Left cardiac atrium (tissue), 4 donors: ENCODE data around the gene ECPAS. TPM values are rescaled to one million over a fixed set of nuclear protein-coding genes. Genes with fewer than 3 reads are reported as not detected.
A peak's percentile ranks its signal among the peaks of the same experiment; 100 is the strongest.
"Not testable (repeated sequence)": the region's sequence is repeated elsewhere in the genome, so short reads cannot be mapped to it uniquely, and the experiment has no call there.

ENCODE experiments used
- ATAC-seq, 2 donors: fragments of 200-7000 bp; cut with Tn5 transposase; one replicate each; pipeline ENCODE4 v1.9.1; 2020; ENCODE audit warnings: mild to moderate bottlenecking in 2 of 2, moderate library complexity in 2 of 2
- DNase-seq: peaks from one replicate; pipeline ENCODE4 v3.0.0-alpha.2; 2020
- intact Hi-C, 2 donors: fragments of 100-400 bp; cut with DNase I; formaldehyde crosslinking; loops; one replicate each; pipeline versions ENCODE4 v1.14.1 to v1.15.1; 2022 to 2023
- long read RNA-seq: library from polyadenylated mRNA; unstranded; transcript quantifications from one replicate; pipeline ENCODE4 v2.0.0, GENCODE V29; 2021
- total RNA-seq, 2 donors: library from RNA; stranded (reverse); fragmentation: NEBNext Ultra II Directional; extraction: Animal tissue kit (Norgen Biotek cat#: 25700); gene quantifications; one replicate each; pipeline ENCODE4 v1.2.1, GENCODE V29; 2021
- donor health status: DM: no; HTN: yes; CAD: no.
- donor health status: DM: no; HTN: yes; CAD: no; lungs with severe emphysema.
- donor health status: DM: yes; HTN: yes; CAD: no.
- donor health status: Dilated cardiomyopathy.

The ECPAS gene, protein sequence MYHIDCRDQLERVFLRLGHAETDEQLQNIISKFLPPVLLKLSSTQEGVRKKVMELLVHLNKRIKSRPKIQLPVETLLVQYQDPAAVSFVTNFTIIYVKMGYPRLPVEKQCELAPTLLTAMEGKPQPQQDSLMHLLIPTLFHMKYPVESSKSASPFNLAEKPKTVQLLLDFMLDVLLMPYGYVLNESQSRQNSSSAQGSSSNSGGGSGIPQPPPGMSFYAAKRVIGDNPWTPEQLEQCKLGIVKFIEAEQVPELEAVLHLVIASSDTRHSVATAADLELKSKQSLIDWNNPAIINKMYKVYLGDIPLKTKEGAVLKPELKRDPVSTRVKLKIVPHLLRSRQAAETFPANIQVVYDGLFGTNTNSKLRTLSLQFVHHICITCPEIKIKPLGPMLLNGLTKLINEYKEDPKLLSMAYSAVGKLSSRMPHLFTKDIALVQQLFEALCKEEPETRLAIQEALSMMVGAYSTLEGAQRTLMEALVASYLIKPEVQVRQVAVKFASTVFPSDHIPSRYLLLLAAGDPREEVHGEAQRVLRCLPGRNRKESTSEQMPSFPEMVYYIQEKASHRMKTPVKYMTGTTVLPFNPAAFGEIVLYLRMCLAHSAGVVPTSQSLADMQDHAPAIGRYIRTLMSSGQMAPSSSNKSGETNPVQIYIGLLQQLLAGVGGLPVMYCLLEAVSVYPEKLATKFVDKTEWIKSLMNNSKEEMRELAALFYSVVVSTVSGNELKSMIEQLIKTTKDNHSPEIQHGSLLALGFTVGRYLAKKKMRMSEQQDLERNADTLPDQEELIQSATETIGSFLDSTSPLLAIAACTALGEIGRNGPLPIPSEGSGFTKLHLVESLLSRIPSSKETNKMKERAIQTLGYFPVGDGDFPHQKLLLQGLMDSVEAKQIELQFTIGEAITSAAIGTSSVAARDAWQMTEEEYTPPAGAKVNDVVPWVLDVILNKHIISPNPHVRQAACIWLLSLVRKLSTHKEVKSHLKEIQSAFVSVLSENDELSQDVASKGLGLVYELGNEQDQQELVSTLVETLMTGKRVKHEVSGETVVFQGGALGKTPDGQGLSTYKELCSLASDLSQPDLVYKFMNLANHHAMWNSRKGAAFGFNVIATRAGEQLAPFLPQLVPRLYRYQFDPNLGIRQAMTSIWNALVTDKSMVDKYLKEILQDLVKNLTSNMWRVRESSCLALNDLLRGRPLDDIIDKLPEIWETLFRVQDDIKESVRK (N-terminal part only)
- 10 to 100 TPM; 81.9 to 87.8 TPM for total RNA-seq
- long read RNA-seq, full-length matches to known transcripts: 8 of 55 reads
- long read RNA-seq, partial matches to known transcripts: 37 of 55 reads
- long read RNA-seq, other reads (novel, unspliced or antisense): 10 of 55 reads

DNA sequence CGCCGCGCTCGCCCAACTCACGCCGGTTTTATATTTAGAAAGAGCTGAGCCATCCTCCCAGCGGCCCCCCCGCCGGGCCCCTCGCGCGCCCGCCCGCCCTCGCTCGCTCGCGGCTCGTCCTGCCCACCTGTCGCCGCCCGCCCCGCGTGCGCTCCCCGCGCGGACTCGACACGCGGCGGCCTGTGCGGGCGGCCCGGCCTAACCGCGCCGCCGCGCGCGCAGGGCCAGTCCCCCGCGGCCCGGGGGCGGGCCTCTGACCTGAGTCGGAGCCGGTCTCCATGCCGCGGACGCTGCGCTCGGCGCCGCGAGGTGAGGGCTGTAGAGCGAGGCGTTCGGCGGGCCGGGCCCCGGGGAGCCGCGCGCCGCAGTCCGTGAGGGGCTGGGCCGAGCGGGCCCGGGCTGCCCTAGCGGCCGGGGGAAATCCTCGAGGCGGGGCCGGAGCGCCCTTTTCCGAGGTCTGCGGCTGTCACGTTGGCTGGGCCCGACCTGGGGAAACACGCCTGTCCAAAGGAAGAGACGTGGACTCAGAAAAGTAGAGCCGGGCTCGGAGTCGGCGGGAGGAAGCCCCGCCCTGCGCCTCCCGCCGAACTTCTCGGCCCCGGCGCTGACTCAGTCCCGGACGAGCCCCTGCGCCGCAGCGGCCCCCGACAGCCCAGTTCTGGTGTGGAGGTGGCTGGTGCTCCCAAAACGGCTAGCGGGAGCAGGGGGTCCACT is at the start of gene ECPAS:
Gene ECPAS (minus strand): TSS at position 526 of the 714 bp plus-strand sequence. CDS start 11,465 bp downstream, outside the sequence.
- intact Hi-C loops: no loop called here
- peak; percentile 84 for DNase-seq
- peak; percentile 79 to 90 for ATAC-seq

DNA sequence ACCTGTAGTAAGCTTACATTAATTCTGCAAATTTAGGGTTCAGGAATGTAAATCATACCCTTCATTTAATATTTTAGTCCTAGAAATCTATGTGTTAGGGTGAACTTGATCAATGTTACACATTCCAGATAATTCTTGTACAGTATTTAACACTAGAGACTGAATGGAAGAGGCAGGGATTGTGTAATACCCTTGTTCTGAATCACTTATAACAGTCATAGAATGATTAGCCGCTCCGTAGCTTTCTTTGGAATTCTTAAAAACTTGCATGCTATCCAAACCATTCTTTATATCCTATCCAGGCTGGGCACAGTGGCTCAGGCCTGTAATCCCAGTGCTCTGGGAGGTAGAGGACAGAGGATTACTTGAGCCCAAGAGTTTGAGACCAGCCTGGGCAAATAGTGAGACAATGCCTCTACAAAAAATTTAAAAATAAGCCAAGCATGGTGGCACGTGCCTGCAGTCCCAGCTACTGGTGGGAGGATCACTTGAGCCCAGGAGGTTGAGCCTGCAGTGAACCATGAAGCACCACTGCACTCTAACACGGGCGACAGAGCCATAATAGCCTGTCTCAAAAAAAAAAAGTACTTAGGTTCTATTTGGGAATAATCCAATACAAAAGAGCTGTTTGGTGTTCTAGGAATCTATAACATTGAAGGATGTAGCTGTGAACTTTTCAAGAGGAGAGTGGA is 49.1 kb upstream of the ECPAS start:
- DNase-seq: no peak
- no peak for ATAC-seq
- intact Hi-C loops: no loop called here

DNA sequence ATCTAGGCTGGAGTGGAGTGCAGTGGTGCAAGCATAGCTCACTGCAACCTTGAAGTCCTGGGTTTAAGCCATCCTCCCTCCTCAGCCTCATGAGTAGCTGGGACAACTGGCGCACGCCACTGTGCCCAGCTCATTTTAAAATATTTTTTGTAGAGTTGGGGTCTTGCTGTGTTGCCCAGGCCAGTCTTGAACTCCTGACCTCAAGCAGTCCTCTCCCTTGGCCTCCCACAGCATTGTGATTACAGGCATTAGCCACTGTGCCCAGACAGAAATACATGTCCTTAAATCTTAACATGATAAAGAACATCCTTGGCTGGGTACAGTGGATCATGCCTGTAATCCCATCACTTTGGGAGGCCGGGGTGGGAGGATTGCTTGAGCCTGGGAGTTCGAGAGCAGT is 47.5 kb upstream of the ECPAS start:
- DNase-seq (no peak), ATAC-seq (no peak)
- intact Hi-C loops: no loop called here

DNA sequence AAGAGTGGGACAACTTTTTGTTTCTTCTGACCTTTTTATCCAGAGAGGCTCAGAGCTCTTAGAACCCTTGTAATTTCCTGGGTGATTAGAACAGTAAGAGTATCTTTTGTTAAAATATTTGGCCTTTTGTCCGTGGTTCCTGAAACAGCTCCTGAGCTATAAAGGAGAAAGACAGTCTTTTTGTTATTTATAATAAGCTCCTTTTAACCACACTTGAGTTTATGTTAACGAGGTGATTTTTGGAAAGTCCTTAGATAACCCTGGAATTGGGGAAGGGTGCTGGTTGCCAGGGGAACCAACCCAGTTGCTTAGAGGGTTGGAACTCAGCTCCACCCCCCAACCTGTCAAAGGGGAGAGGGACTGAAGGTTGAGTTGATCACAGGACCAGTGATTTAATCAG is 45.6 kb upstream of the ECPAS start:
- ATAC-seq: no peak
- no peak for DNase-seq
- intact Hi-C loops: no loop called here

DNA sequence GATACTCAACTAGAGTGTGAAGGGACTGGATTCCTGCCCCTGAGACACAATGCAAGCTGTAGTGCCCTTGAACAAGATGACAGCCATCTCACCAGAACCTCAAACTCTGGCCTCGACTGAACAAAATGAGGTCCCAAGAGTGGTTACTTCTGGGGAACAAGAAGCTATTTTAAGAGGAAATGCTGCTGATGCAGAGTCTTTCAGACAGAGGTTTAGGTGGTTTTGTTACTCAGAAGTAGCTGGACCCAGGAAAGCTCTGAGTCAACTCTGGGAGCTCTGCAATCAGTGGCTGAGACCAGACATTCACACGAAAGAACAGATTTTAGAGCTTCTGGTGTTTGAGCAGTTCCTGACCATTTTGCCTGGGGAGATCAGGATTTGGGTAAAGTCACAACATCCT is 43.2 kb upstream of the ECPAS start:
- no peak for ATAC-seq
- intact Hi-C loops: no loop called here
- no peak for DNase-seq

DNA sequence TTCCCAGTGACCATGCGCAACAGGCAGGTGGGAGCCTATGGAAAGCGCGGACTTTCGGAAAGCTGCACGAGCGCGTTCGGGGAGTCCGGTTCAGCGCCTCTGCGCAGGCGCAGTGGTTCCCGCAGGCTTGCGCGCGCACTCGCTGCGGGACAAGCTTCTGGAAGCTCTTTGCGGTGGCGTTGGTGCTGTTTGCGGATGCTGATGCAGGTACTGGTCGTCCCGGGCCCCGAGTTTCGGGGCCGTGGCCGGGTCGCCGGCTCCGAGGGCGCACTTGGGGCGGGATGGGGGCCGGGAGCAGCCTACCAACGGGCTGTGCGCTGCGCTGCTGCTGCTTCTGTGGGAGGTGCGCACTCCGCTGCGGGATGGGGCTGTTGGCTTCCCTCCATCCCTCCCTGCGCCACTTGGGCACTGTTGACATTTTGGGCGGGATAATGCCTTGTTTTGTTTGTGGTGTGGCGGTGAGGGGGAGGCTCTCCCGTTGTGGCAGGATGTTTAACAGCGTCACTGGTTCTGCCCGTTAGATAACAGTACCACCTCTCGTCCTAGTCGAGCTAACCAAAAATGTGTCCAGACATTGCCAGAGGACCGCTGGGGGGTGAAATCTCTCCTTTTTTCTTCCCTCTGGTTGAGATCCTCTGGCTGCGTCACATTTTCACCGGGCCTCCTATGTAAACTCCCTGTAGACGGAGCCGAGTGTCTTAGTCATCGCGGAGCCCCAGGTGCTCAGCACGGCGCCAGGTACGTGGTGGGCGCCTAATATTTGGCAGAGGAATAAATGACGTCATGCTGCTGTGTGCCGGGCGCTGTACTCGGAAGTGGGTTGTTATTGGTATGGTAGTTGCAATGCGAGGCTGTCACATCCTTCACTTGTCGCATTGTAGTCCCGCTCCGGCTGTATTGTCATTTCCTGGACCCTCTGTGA is 41.1 kb upstream of the ECPAS start, which contains the start of gene ZNF483:
Gene ZNF483 (plus strand): TSS at position 124 of the 922 bp plus-strand sequence. CDS start 2,217 bp downstream, outside the sequence.
- peak; percentile 83 for DNase-seq
- peak; percentile 94 to 96 for ATAC-seq
- intact Hi-C loops: no loop called here

DNA sequence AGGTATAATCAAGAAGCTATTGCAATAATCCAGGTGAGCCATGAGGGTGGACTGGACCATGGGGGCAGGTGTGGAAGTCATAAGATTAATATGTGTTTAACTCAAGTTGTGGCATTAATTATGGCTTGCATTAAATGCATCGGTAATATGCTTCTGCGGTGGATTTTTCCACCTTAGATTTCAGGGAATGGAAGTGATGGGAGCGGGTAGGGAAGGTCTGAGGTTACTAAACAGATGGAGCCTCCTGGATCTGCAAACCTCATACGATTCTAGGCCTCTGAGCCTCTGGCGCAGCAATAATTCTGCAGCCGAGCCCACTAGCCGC is 40.5 kb upstream of the ECPAS start:
- ATAC-seq (no peak), DNase-seq (no peak)
- intact Hi-C loops: no loop called here

DNA sequence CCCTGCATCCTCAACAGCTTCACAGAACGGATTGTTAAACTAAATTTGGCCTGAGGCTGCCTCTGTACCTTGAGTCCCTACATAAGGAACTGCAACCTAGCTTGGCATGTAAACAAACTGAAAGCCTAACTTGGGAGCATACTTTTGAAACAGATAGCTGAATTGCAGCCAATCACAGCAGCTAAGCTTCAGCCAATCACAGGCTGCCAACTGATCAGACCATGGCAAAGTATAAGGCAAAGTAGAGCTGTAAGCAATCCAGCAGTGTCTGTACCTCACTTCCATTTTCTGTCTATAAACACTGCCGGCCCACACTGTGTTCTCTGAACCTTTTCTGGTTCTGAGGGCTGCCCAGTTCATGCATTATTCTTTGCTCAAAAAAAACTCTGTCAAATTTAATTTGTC is 31.9 kb upstream of the ECPAS start:
- no peak for ATAC-seq
- intact Hi-C loops: no loop called here

DNA sequence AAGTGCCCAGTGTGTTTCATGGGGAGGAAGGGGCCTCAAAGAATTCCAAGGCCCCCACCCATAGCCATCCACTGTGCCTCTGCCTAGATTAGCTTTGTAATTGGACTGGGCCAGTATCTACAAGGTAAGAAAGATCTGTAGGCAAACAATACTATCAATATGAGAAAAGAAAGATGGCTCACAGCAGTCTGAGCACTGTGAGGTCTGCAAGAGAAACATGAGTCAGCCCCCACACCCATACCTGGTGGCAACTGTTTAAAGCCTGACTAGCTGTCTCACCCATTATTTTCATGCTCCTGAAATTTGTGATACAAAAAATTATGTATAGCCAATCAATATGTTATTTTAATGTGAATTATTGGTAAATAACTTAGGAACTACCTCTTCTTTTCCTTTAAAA is 30.8 kb upstream of the ECPAS start:
- DNase-seq: no peak
- intact Hi-C loops: no loop called here
- no peak for ATAC-seq

More for the DNA sequence above, 31.9 kb upstream of the ECPAS start:
- DNase-seq: no peak

DNA sequence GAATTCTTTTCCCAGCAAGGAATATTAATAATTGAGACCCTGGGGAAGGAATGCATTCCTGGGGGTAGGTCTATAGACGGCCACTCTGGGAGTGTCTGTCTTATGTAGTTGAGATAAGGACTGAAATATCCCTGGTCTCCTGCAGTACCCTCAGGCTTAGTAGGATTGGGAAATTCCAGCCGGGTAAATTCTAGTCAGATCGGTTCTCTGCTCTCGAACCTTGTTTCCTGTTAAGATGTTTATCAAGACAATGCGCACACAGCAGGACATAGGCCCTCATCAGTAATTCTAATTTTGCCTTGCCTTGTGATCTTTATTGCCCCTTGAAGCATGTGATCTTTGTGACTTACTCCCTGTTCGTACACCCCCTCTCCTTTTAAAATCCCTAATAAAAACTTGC is 27.4 kb upstream of the ECPAS start:
- DNase-seq, intact Hi-C loops, ATAC-seq: not testable (repeated sequence)

DNA sequence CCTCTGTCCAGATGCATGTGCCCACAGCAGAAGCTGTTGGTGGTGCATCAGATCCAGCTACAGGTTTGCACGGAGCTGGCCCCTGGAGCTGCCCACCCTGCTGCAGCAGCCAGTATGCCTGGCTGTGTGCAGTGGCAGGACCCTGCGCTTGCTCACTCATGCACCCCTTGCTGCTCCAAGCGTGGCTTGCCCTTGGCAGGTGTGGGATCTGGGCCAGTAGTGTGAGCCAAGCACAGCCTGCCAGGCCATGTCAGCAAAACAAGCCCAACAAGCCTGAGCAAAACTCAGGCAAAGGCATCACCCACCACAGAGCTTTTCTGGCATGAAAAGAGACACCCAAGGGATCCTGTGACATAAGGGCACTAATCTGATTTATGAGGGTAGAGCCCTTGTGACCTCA is 18.3 kb upstream of the ECPAS start:
- ATAC-seq: no peak
- intact Hi-C loops: no loop called here
- DNase-seq: no peak

DNA sequence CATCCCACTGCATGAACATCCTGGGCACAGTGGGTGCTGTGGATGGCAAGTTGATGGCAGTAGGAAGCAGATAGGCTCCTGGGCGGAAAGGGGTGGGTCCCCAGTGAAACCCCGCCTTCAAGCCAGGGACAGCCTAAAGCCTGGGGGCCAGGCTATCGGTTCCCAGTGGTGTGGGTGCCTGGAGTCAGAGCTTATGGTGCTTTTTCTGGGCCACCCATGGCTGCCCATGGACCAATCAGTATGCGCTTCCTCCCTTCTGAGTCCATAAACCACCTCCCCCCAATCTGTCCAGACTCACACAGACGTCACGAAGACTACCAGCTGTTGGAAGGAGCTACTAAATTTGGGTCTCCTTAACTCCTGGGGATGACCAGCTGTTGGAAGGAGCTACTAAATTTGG is 17.5 kb upstream of the ECPAS start:
- intact Hi-C loops: no loop called here
- no peak for DNase-seq
- no peak for ATAC-seq

DNA sequence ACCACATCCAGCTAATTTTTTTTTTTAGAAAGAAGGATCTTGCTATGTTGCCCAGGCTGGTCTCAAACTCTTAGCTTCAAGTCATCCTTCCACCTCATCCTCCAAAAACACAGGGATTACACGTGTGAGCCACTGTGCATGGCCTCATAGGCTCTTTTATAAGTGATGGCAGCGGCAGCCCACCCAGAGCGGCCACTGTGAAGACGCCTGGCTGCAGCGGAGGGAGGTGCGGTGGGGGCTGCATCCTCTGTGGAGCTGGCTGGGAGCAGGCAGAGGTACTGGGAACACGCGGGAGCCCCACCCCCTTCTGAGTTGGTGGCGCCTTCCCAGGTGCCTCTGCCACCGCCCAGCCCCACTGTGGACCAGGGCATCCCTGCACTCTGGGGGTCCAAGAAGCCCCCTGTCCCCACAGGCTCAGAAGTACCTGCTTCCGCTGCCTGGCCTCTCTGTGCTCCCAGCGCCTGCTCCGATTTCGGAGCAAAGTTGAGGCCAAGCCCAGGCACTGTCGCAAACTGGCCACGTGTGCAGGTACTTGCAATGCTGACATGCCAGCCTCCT is 16.9 kb upstream of the ECPAS start:
- ATAC-seq (no peak), DNase-seq (no peak)
- intact Hi-C loops: no loop called here

DNA sequence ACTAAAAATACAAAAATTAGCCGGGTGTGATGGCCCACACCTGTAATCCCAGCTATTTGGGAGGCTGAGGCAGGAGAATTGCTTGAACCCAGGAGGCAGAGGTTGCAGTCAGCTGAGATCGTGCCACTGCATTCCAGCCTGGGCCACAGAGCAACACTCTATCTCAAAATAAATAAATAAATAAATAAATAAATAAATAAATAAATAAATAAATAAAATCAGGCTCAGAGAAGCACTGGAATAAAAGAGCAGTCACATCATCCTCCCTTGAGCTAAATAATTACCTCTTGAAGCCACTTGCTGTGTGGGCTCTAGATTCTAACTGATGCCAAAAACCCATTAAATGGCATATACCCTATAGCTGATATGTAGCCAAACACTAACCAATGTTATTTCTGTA is 13.0 kb upstream of the ECPAS start:
- DNase-seq, ATAC-seq, intact Hi-C loops: not testable (repeated sequence)

DNA sequence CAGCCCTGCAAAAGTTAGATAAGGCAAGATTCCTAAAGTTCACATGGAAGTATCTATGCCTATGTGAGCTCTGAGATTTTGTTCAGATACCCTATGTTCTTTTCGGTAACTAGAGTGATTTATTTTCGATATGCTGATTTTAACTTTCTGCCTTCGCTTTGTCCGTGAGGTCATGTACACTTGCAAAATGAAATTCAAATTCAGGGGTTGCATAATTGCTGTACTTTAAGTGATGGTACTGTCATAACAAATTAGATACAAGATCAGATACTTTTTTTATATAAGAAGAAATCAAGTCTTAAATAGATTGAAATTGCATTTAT is 350 bp upstream of the ECPAS start:
- ATAC-seq: no peak
- intact Hi-C loops: no loop called here
- DNase-seq: no peak

DNA sequence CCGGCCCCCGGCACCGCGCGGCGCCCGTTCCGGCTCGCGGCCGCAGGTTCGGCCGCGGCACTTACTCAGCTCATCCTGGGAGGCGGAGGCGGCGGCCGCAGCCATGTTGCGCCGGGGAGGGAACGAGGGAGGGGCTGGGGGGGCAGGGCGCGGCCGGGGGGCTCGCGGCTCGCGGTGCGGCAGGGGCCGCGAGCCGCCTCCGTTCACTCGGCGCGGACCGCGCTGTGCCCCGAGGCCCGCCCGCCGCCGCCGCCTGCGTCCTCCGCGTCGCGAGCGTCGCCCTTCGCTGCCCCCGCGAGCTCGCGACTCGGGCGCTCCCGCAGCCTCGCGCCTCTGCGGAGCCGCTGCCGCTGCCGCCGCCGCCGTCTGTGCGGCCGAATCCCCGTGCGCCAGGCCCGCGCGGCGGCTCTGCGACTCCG is 735 bp downstream of the ECPAS start:
- peak in 1 of 2 donors; percentile 24 for ATAC-seq
- no peak for DNase-seq
- intact Hi-C loops: no loop called here
